ENCODE results near the gene VEGFC. TPM values are rescaled to one million over a fixed set of nuclear protein-coding genes. Genes with fewer than 3 reads are reported as not detected.

Gene VEGFC
- total RNA-seq, 1 donor from 2014 or later = 8.7 TPM

DNA sequence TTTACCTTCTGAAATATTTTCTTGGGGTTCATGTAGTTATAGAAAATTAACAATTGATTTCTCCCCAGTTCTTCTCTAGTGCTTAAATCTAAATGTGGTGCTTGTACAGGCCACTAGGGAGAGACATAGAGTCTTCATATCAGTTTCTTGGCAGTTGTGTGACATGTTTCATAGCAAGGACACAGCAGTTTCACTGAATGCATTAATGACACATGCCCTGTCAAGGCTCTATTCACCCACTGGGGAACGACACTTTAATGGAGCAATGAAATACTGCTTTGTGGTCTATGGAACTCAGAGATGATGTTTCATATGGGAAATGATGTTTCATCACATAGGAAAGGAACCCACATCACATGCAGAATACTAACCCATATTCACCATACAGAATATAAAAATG, 2.8 kb downstream of the VEGFC start:
- FAIRE-seq (peak; percentile 91), DNase-seq (ENCODE audit: low read depth) (peak; percentile 86)
- Histone ChIP-seq H3K4me3 (ENCODE audit: low read depth, low read length) (no peak overlapping the region), H3K36me3 (ENCODE audit: control insufficient read depth, insufficient read depth, low read length) (no peaks in the 10 kb centered on the region), H3K27me3 (ENCODE audit: control insufficient read depth, insufficient read depth, low read length) (no peaks in the 10 kb centered on the region)
- TF ChIP-seq, protein P1, sequence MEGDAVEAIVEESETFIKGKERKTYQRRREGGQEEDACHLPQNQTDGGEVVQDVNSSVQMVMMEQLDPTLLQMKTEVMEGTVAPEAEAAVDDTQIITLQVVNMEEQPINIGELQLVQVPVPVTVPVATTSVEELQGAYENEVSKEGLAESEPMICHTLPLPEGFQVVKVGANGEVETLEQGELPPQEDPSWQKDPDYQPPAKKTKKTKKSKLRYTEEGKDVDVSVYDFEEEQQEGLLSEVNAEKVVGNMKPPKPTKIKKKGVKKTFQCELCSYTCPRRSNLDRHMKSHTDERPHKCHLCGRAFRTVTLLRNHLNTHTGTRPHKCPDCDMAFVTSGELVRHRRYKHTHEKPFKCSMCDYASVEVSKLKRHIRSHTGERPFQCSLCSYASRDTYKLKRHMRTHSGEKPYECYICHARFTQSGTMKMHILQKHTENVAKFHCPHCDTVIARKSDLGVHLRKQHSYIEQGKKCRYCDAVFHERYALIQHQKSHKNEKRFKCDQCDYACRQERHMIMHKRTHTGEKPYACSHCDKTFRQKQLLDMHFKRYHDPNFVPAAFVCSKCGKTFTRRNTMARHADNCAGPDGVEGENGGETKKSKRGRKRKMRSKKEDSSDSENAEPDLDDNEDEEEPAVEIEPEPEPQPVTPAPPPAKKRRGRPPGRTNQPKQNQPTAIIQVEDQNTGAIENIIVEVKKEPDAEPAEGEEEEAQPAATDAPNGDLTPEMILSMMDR (IDR thresholded peaks at IDR 0.05; ENCODE audit: insufficient read depth, low read length, severe bottlenecking) = peak; percentile 56

- TF ChIP-seq, protein P1 (IDR thresholded peaks at IDR 0.05; ENCODE audit: insufficient read depth, low read length, severe bottlenecking) = no peak
- FAIRE-seq = no peak
- no peak overlapping the region for H3K4me3 ChIP-seq (ENCODE audit: low read depth, low read length)
- no peaks in the 10 kb centered on the region for H3K36me3 ChIP-seq (ENCODE audit: control insufficient read depth, insufficient read depth, low read length)
- no peaks in the 10 kb centered on the region for H3K27me3 ChIP-seq (ENCODE audit: control insufficient read depth, insufficient read depth, low read length)
- no peak for DNase-seq (ENCODE audit: low read depth)
Measured at GRCh38 chr4:176788971-176789370, 3.8 kb downstream of the VEGFC start.

DNA sequence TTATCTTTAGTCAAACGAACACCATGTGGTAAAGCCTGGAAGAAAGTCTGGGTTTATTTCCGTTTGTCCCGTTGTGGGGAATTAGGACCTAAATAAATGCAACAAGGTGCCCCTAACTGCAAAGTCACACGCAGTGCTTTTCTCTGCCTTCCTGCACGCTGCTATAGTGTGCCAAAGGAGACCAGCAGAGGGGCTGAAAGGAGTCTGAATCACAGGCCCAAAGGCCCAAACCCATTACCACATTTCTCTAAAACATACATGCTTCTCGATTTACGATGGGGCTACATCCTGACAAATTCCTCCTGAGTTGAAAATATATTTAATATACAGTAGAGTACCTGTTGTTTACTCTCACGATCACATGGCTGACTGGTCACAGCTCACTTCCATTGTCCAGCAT, 4.5 kb downstream of the VEGFC start:
- no peak overlapping the region for H3K4me3 ChIP-seq (ENCODE audit: low read depth, low read length)
- H3K27me3 ChIP-seq (ENCODE audit: control insufficient read depth, insufficient read depth, low read length) = no peaks in the 10 kb centered on the region
- no peak for DNase-seq (ENCODE audit: low read depth)
- no peak for FAIRE-seq
- no peaks in the 10 kb centered on the region for H3K36me3 ChIP-seq (ENCODE audit: control insufficient read depth, insufficient read depth, low read length)
- TF ChIP-seq, protein P1 (IDR thresholded peaks at IDR 0.05; ENCODE audit: insufficient read depth, low read length, severe bottlenecking) = no peak

GRCh38 chr4:176784816-176785215, 7.9 kb downstream of the VEGFC start:
- no peak overlapping the region for H3K4me3 ChIP-seq (ENCODE audit: low read depth, low read length)
- H3K27me3 ChIP-seq (ENCODE audit: control insufficient read depth, insufficient read depth, low read length) = no peaks in the 10 kb centered on the region
- no peaks in the 10 kb centered on the region for H3K36me3 ChIP-seq (ENCODE audit: control insufficient read depth, insufficient read depth, low read length)
- FAIRE-seq = no peak
- no peak for DNase-seq (ENCODE audit: low read depth)
- TF ChIP-seq, protein P1 (IDR thresholded peaks at IDR 0.05; ENCODE audit: insufficient read depth, low read length, severe bottlenecking) = no peak

DNA sequence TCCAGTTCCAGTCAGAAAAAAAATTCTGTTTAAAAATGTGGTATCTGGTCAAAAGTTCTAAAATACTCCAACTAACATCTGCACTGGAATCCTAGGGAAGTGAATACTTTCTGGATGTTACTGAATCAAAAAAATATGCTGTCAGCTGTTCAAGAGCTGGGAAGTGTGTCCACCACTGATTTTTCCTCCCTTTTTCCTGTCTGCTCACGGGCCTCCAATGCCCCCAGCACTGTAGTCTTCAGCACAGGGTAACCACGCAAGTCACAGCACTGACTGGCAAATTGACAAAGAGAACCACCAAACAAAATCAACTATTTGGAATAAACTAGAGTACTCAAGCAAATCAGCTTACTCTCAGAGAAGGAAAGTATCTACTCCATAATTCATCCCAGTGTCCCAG, 9.9 kb downstream of the VEGFC start:
- no peaks in the 10 kb centered on the region for H3K27me3 ChIP-seq (ENCODE audit: control insufficient read depth, insufficient read depth, low read length)
- FAIRE-seq = no peak
- no peaks in the 10 kb centered on the region for H3K36me3 ChIP-seq (ENCODE audit: control insufficient read depth, insufficient read depth, low read length)
- H3K4me3 ChIP-seq (ENCODE audit: low read depth, low read length) = no peak overlapping the region
- no peak for DNase-seq (ENCODE audit: low read depth)
- TF ChIP-seq, protein P1 (IDR thresholded peaks at IDR 0.05; ENCODE audit: insufficient read depth, low read length, severe bottlenecking) = no peak

DNA sequence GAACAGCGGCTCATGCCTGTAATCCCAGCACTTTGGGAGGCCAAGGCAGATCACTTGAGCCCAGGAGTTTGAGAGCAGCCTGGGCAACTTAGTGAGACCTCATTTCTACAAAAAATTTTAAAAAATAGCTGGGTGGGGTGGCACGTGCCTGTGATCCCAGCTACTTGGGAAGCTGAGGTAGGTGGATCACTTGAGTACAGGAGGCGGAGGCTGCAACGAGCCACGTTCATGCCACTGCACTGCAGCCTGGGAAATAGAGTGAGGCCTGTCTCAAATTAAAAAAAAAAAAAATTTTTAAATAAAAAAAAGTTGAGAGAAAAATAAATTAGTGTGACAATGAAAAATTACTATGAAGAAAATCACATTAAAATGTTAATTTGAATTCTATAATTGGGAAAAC, 10.5 kb downstream of the VEGFC start:
- FAIRE-seq = no peak
- no peak overlapping the region for H3K4me3 ChIP-seq (ENCODE audit: low read depth, low read length)
- no peak for DNase-seq (ENCODE audit: low read depth)
- H3K27me3 ChIP-seq (ENCODE audit: control insufficient read depth, insufficient read depth, low read length) = no peaks in the 10 kb centered on the region
- TF ChIP-seq, protein P1 (IDR thresholded peaks at IDR 0.05; ENCODE audit: insufficient read depth, low read length, severe bottlenecking) = no peak
- no peaks in the 10 kb centered on the region for H3K36me3 ChIP-seq (ENCODE audit: control insufficient read depth, insufficient read depth, low read length)

All from bronchial epithelial cell (primary cell).